PC-9 (cell line): ENCODE results near the gene MPEG1. TPM values are rescaled to one million over a fixed set of nuclear protein-coding genes. Genes with fewer than 3 reads are reported as not detected.

Experiments used
- BruUV-seq: library from RNA; stranded (reverse); fragments of 400-500 nt; replicated peaks from 2 replicates; lab custom pipeline; 2021; lab: Mats Ljungman, UMichigan
- CTCF ChIA-PET: fragments of 300-600 bp; sonication (Branson Sonifier 250); formaldehyde crosslinking; loops from one replicate; lab custom pipeline; 2022; ENCODE audit warnings: antibody characterized with exemption; lab: Charles Lee
- POLR2A ChIA-PET: fragments of 300-600 bp; sonication (Branson Sonifier 250); formaldehyde crosslinking; loops from one replicate; lab custom pipeline; 2022; ENCODE audit warnings: antibody characterized with exemption; ENCODE audit not compliant: unreplicated experiment; lab: Charles Lee
- DNase-seq, 2 experiments: peaks; one replicate each; pipeline versions ENCODE4 v3.0.0 to v3.0.0-alpha.2; 2015 to 2022; ENCODE audit warnings: mixed read lengths in 1 of 2
- H2AFZ ChIP-seq: fragments of 200-600 bp; sonication (generic); 2 replicates; pipeline ENCODE4 v1.8.1; 2017; ENCODE audit warnings: antibody characterized with exemption
- H3F3A ChIP-seq: fragments of 200-600 bp; sonication (generic); 2 replicates; pipeline ENCODE4 v1.8.1; 2017; ENCODE audit warnings: antibody characterized with exemption, mild to moderate bottlenecking, low read depth; ENCODE audit not compliant: insufficient read depth
- H3K27ac ChIP-seq: fragments of 200-600 bp; sonication (generic); 2 replicates; pipeline ENCODE4 v1.6.1; 2016; ENCODE audit warnings: mixed run types
- H3K27me3 ChIP-seq: fragments of 200-600 bp; sonication (generic); 2 replicates; pipeline ENCODE4 v1.6.1; 2016; ENCODE audit warnings: low read depth, mixed run types; ENCODE audit not compliant: insufficient read depth
- H3K36me3 ChIP-seq: fragments of 200-600 bp; sonication (generic); 2 replicates; pipeline ENCODE4 v1.6.1; 2016; ENCODE audit warnings: low read depth, mixed run types
- H3K4me1 ChIP-seq: fragments of 200-600 bp; sonication (generic); replicated peaks from 2 replicates; pipeline ENCODE4 v1.6.1; 2016; ENCODE audit warnings: mixed run types; ENCODE audit not compliant: insufficient read depth
- H3K4me2 ChIP-seq: fragments of 200-600 bp; sonication (generic); 2 replicates; pipeline ENCODE4 v1.6.1; 2017; ENCODE audit warnings: mixed run types
- H3K4me3 ChIP-seq: fragments of 200-600 bp; sonication (generic); 2 replicates; pipeline ENCODE4 v1.6.1; 2016; ENCODE audit warnings: mixed run types
- H3K79me2 ChIP-seq: fragments of 200-600 bp; sonication (generic); 2 replicates; pipeline ENCODE4 v1.6.1; 2017; ENCODE audit warnings: low read depth, mixed run types
- H3K9me2 ChIP-seq: fragments of 200-600 bp; sonication (generic); 2 replicates; pipeline ENCODE4 v1.8.1; 2017; ENCODE audit warnings: mild to moderate bottlenecking; ENCODE audit not compliant: insufficient read depth
- H3K9me3 ChIP-seq: fragments of 200-600 bp; sonication (generic); 2 replicates; pipeline ENCODE4 v1.8.1; 2016; ENCODE audit warnings: low read depth; ENCODE audit not compliant: insufficient read depth
- H4K20me1 ChIP-seq: fragments of 200-600 bp; sonication (generic); 2 replicates; pipeline ENCODE4 v1.8.1; 2017; ENCODE audit not compliant: insufficient read depth
- CTCF ChIP-seq: fragments of 200-600 bp; sonication (generic); conservative IDR thresholded peaks from 2 replicates; pipeline ENCODE4 v1.6.1; 2017; ENCODE audit warnings: mixed run types, antibody characterized with exemption, mild to moderate bottlenecking, moderate library complexity
- EZH2 ChIP-seq: fragments of 200-600 bp; sonication (generic); IDR thresholded peaks from 2 replicates; pipeline ENCODE4 v1.8.0; 2017; ENCODE audit warnings: antibody characterized with exemption, low read depth
- intact Hi-C: fragments of 100-400 bp; cut with micrococcal nuclease; formaldehyde crosslinking; loops from one replicate; pipeline ENCODE4 v1.10.0; 2022; ENCODE audit not compliant: unreplicated experiment
- total RNA-seq: library from RNA; stranded (reverse); gene quantifications from 2 replicates; pipeline ENCODE4 v1.2.3, GENCODE V29; 2021

MPEG1 gene
- total RNA-seq, 1 experiment from 2014 or later: not detected

- Histone ChIP-seq H3K4me3 (no peak overlapping the region), H3K27me3 (no peaks in the 10 kb centered on the region), H2AFZ (no peak overlapping the region), H3K9me3 (no peaks in the 10 kb centered on the region), H3F3A (peaks cover 6% of the 10 kb centered on the region), H3K4me2 (no peak overlapping the region), H3K79me2 (no peaks in the 10 kb centered on the region), H3K36me3 (peaks cover 65% of the 10 kb centered on the region), H4K20me1 (no peaks in the 10 kb centered on the region), H3K4me1 (no peaks in the 10 kb centered on the region), H3K27ac (no peak overlapping the region), H3K9me2 (no peaks in the 10 kb centered on the region)
- no peak for DNase-seq
- POLR2A ChIA-PET: interaction anchor here (0.6 kb wide), 2 partner anchors 15 to 379 kb away, joined by 3 read pairs; no protein-coding TSS in a partner anchor
- TF ChIP-seq EZH2 (no peak), CTCF (peak; percentile 65)
- no TSS peak for BruUV-seq
- intact Hi-C loops: no loop called here
- CTCF ChIA-PET: interaction anchor here (1.2 kb wide), 1 partner anchor 30 kb away, joined by 5 read pairs; the partner anchor contains the start of gene DTX4
These were observed 11.4 kb downstream of the MPEG1 start for GRCh38 chr11:59201353-59201752.

GRCh38 chr11:59200423-59200746, 12.3 kb downstream of the MPEG1 start:
- no peaks in the 10 kb centered on the region for H3K4me1 ChIP-seq
- H3K79me2 ChIP-seq: no peaks in the 10 kb centered on the region
- POLR2A ChIA-PET: no interaction called here
- peaks cover 4% of the 10 kb centered on the region for H3F3A ChIP-seq
- no peak overlapping the region for H3K27ac ChIP-seq
- H3K9me3 ChIP-seq: no peaks in the 10 kb centered on the region
- no peak overlapping the region for H3K4me2 ChIP-seq
- H3K27me3 ChIP-seq: no peaks in the 10 kb centered on the region
- H3K4me3 ChIP-seq: no peak overlapping the region
- no peak overlapping the region for H2AFZ ChIP-seq
- no peak for DNase-seq
- H3K9me2 ChIP-seq: no peaks in the 10 kb centered on the region
- intact Hi-C loops: no loop called here
- BruUV-seq: no TSS peak
- TF ChIP-seq EZH2 (no peak), CTCF (no peak)
- H3K36me3 ChIP-seq: peaks cover 74% of the 10 kb centered on the region
- H4K20me1 ChIP-seq: no peaks in the 10 kb centered on the region
- CTCF ChIA-PET: no interaction called here

GRCh38 chr11:59199546-59200422, 12.9 kb downstream of the MPEG1 start:
- H3F3A ChIP-seq: no peaks in the 10 kb centered on the region; the same call in 1 of the 2 replicates
- intact Hi-C loops: no loop called here
- no peak overlapping the region for H2AFZ ChIP-seq
- H3K9me3 ChIP-seq: no peaks in the 10 kb centered on the region
- no peak for DNase-seq
- H3K4me3 ChIP-seq: no peak overlapping the region
- H3K79me2 ChIP-seq: no peaks in the 10 kb centered on the region
- H4K20me1 ChIP-seq: no peaks in the 10 kb centered on the region
- BruUV-seq: no TSS peak
- H3K9me2 ChIP-seq: no peaks in the 10 kb centered on the region
- ChIA-PET POLR2A (no interaction called here), CTCF (no interaction called here)
- H3K4me1 ChIP-seq: no peaks in the 10 kb centered on the region
- TF ChIP-seq EZH2: no peak
- no peak overlapping the region for H3K27ac ChIP-seq
- no peaks in the 10 kb centered on the region for H3K27me3 ChIP-seq
- no peak overlapping the region for H3K4me2 ChIP-seq
- peaks cover 80% of the 10 kb centered on the region for H3K36me3 ChIP-seq
